Body of pancreas (tissue), 4 donors: Measurements from ENCODE around the gene ATP6V1A.

Experiments
- CTCF ChIP-seq, 7 experiments: fragments of 450-650 bp in 4 of 7; fragments of 200-600 bp in 3 of 7; sonication (generic) in 3 of 7; IDR thresholded peaks; one replicate each; pipeline ENCODE4 v1.5.1; 2016 to 2019; ENCODE audit warnings: antibody characterized with exemption in 7 of 7
- POLR2A ChIP-seq, 3 donors: fragments of 450-650 bp; IDR thresholded peaks; one replicate each; pipeline ENCODE4 v1.6.1; 2016; ENCODE audit warnings: antibody characterized with exemption in 3 of 3, mild to moderate bottlenecking in 2 of 3

- no peak for TF ChIP-seq CTCF (IDR thresholded peaks at IDR 0.05)
- TF ChIP-seq POLR2A (IDR thresholded peaks at IDR 0.05): no peak
Measured at GRCh38 chr3:113753376-113753985, 6.6 kb downstream of the ATP6V1A start.
